GM13977 (cell line): ENCODE measurements around the gene C12orf75.

ENCODE experiments used
- DNase-seq: peaks from one replicate; pipeline ENCODE4 v3.0.0; 2012; ENCODE audit warnings: low spot score
- in situ Hi-C: fragments of 300-500 bp; cut with MboI; formaldehyde crosslinking; loops from one replicate; pipeline ENCODE4 v1.12.0; 2022; ENCODE audit warnings: low sequenced_read_pairs, low pct_unique_long_range_greater_than_20kb, mixed read lengths, inconsistent platforms; ENCODE audit not compliant: unreplicated experiment
- TF ChIP-seq, protein P1 (sequence below): IDR thresholded peaks from 2 replicates; pipeline ENCODE4 v1.5.1; 2012; ENCODE audit warnings: mild to moderate bottlenecking, control low read depth; ENCODE audit not compliant: insufficient read depth; ENCODE audit errors: extremely low read depth, missing control alignments

C12orf75 gene

DNA sequence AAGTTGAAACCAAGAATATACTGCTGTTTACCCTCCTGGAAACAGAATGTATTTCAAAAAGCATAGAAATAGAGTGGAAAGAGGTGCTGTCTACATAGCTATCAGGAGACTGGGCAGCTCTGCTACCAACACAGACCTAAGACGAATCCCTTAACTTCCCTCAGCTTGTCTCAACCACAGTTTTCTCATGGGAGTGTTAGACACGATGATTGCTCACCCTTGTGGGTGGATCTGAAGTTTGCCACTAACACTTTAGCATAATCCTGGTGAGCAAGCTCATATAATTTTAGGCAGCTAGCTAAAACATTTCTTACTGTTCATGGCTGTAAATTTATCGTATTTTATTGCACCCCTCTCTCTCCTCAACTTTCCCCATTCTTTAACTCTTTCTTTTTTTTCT lies 38.5 kb downstream of the C12orf75 start:
- in situ Hi-C loops, result no loop called here
- DNase-seq, result no peak
- TF ChIP-seq, protein P1, sequence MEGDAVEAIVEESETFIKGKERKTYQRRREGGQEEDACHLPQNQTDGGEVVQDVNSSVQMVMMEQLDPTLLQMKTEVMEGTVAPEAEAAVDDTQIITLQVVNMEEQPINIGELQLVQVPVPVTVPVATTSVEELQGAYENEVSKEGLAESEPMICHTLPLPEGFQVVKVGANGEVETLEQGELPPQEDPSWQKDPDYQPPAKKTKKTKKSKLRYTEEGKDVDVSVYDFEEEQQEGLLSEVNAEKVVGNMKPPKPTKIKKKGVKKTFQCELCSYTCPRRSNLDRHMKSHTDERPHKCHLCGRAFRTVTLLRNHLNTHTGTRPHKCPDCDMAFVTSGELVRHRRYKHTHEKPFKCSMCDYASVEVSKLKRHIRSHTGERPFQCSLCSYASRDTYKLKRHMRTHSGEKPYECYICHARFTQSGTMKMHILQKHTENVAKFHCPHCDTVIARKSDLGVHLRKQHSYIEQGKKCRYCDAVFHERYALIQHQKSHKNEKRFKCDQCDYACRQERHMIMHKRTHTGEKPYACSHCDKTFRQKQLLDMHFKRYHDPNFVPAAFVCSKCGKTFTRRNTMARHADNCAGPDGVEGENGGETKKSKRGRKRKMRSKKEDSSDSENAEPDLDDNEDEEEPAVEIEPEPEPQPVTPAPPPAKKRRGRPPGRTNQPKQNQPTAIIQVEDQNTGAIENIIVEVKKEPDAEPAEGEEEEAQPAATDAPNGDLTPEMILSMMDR, result no peak

DNA sequence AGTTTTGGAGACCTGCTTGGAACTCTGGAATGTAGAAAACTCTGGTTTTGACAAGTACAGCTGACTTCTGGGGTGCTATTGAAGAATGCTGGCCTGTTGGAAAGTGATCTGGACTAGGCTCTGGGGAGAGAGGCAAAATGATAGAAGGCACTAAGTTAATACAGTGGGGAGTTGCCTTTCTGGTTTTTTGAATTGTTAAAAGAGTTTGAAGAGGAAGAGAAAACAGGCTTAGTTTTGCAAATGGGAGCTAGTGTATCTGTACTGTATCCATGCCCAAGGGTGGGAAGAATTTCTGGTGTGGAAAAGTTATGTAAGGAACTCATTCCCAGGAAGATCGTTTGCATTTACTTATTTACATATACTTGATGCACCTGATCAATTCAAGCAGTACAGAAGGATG lies 43.8 kb downstream of the C12orf75 start:
- TF ChIP-seq, protein P1, result no peak
- in situ Hi-C loops, result no loop called here

DNA sequence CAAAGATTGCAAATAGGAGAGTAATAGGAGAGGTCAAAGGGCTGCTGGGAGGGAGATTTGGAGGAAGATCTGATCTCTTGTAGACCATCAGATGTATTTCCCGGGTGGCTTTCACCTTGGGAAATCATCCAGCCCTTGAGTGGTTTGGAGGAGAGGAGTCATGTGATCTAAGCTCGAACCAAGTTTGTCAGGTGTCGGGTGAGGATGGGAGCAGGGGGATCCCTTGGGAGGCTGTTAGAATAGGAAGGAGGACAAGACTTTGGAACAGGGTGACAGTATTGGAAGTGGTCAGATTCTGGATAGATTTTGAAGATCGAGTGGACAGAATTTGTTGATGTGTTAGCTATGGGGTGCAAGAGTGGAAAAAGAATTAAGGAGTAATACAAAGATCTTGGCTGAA lies 46.6 kb downstream of the C12orf75 start:
- in situ Hi-C loops, result loop anchor here (25.0 kb wide), 2 partner anchors 90 to 1190 kb away; no protein-coding TSS in a partner anchor
- DNase-seq, result no peak
- TF ChIP-seq, protein P1, result no peak

More for the DNA sequence above, 43.8 kb downstream of the C12orf75 start:
- no peak for DNase-seq

DNA sequence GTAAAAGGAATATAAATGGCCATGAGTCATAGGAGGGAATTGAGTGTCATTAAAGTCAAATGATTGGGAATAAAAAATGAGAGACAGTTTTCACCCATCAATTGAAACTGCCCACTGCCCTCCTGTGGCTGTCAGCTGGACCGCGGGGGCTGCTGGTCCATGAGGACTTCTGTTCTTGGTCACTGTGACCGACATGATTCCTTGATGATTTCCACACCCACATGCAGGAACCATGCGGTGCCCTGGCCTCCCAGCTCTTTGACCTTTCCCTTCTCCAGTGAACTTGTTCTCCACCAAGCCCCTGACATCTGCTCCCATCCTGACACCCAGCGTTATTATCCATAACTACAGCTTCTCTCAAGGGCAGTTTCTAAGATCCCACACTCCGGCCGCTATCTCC lies 48.4 kb downstream of the C12orf75 start:
- TF ChIP-seq, protein P1, result peak; percentile 36
- no peak for DNase-seq
- in situ Hi-C loops, result loop anchor here (25.0 kb wide), 2 partner anchors 92 to 1192 kb away; no protein-coding TSS in a partner anchor

DNA sequence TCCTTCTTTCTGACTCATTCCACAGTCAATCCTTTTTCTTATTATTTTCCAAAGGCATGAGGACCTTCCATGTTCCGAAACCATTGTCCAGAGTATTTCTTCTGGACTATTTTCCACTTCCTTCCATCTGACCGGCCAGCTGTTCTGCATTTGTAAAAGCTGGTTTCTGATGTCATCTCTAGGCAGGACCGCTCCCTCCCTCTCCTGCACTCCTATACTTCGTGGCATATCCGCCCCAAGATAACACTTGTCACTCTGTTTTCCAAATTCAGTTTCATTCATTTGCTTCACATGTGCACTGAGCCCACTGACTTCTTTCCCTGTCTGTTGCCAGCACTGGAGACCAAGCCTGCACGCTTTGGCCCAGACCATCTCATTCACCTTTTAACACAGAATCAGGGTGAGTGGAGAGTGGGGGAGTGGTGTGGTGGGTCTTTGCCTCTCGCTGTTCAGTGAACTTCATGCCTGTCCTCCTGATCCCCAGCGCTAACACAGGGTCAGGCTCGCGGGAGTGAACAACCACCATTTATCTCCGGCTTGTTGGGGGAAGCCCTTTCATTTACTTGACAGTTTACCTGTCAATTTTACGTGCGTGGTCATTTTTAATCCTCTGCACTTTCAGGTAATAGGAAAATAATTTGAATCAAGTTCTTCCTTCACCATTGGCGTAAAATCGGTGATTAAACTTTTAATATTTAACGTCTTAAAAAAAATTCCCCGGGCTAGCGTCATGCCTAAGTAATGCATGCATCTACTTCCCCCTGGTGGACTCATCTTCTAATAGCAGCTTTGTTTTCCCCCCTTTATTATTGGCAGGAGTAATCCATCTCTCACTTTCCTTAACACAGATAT lies 52.5 kb downstream of the C12orf75 start:
- TF ChIP-seq, protein P1, result peak; percentile 61
- in situ Hi-C loops, result loop anchor here (25.0 kb wide), 2 partner anchors 96 to 1196 kb away; no protein-coding TSS in a partner anchor
- DNase-seq, result peak; percentile 61

DNA sequence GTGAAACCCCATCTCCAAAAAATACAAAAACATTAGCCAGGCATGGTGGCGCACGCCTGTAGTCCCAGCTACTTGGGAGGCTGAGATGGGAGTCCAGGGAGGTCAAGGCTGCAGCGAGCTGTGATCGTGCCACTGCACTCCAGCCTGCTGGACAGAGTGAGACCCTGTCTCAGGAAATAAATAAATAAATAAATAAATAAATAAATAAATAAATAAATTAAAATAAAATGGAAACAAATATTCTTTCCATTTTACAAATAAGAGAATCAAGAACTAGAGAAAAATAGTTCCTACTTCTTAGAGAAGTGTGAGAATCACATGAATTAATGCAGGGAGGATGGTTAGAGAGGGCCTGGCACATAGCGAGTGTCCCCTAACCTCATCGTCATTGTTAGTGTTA lies 53.7 kb downstream of the C12orf75 start:
- in situ Hi-C loops, result loop anchor here (25.0 kb wide), 2 partner anchors 97 to 1197 kb away; no protein-coding TSS in a partner anchor
- DNase-seq, result no peak
- TF ChIP-seq, protein P1, result no peak
